ENCODE measurements around the gene NCKAP5.

The NCKAP5 gene

GRCh38 chr2:132797071-132797470 is 771.2 kb downstream of the NCKAP5 start:
- Histone ChIP-seq H3K4me3 (replicated peaks; ENCODE audit: insufficient read depth, low read length) (no peak overlapping the region), H3K27ac (replicated peaks) (no peak overlapping the region), H3K27me3 (ENCODE audit: insufficient read depth, poor library complexity, severe bottlenecking) (no peaks in the 10 kb centered on the region)
- no peak for DNase-seq (ENCODE audit: low read depth in 1 of 2, low spot score in 1 of 2)
- TF ChIP-seq CTCF (IDR thresholded peaks at IDR 0.05; ENCODE audit: insufficient read depth, low read length) (no peak), POLR2AphosphoS5 (IDR thresholded peaks at IDR 0.05; ENCODE audit: low read depth) (no peak), SPI1 (IDR thresholded peaks at IDR 0.05; ENCODE audit: borderline replicate concordance, low read depth) (no peak), GABPA (IDR thresholded peaks at IDR 0.05; ENCODE audit: low read depth) (no peak)
- TF ChIP-seq, protein P1, sequence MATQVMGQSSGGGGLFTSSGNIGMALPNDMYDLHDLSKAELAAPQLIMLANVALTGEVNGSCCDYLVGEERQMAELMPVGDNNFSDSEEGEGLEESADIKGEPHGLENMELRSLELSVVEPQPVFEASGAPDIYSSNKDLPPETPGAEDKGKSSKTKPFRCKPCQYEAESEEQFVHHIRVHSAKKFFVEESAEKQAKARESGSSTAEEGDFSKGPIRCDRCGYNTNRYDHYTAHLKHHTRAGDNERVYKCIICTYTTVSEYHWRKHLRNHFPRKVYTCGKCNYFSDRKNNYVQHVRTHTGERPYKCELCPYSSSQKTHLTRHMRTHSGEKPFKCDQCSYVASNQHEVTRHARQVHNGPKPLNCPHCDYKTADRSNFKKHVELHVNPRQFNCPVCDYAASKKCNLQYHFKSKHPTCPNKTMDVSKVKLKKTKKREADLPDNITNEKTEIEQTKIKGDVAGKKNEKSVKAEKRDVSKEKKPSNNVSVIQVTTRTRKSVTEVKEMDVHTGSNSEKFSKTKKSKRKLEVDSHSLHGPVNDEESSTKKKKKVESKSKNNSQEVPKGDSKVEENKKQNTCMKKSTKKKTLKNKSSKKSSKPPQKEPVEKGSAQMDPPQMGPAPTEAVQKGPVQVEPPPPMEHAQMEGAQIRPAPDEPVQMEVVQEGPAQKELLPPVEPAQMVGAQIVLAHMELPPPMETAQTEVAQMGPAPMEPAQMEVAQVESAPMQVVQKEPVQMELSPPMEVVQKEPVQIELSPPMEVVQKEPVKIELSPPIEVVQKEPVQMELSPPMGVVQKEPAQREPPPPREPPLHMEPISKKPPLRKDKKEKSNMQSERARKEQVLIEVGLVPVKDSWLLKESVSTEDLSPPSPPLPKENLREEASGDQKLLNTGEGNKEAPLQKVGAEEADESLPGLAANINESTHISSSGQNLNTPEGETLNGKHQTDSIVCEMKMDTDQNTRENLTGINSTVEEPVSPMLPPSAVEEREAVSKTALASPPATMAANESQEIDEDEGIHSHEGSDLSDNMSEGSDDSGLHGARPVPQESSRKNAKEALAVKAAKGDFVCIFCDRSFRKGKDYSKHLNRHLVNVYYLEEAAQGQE (IDR thresholded peaks at IDR 0.05; ENCODE audit: insufficient replicate concordance, low read depth) = no peak

DNA sequence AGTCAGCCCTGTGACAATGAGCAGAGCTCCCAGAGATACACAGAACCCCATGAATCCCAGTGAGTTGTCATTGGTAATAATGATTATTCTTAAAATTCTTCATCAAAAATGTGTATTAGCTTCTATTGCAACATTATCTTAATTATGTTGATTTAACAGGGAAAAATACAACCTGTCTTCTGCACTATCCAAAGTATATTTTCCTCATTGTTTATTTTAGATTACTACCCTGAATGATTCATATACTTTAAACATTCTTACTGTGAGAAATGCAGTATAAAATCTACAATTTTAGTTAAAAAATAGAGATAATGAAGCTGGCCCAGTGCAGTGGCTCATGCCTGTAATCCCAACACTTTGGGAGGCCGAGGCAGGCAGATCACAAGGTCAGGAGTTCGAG is 773.0 kb downstream of the NCKAP5 start:
- TF ChIP-seq CTCF (IDR thresholded peaks at IDR 0.05; ENCODE audit: insufficient read depth, low read length) (no peak), SPI1 (IDR thresholded peaks at IDR 0.05; ENCODE audit: borderline replicate concordance, low read depth) (no peak), GABPA (IDR thresholded peaks at IDR 0.05; ENCODE audit: low read depth) (no peak), POLR2AphosphoS5 (IDR thresholded peaks at IDR 0.05; ENCODE audit: low read depth) (no peak)
- TF ChIP-seq, protein P1 (IDR thresholded peaks at IDR 0.05; ENCODE audit: insufficient replicate concordance, low read depth) = no peak
- no peak overlapping the region for H3K27ac ChIP-seq (replicated peaks)
- no peak for DNase-seq (ENCODE audit: low read depth in 1 of 2, low spot score in 1 of 2)
- no peaks in the 10 kb centered on the region for H3K27me3 ChIP-seq (ENCODE audit: insufficient read depth, poor library complexity, severe bottlenecking)
- no peak overlapping the region for H3K4me3 ChIP-seq (replicated peaks; ENCODE audit: insufficient read depth, low read length)

DNA sequence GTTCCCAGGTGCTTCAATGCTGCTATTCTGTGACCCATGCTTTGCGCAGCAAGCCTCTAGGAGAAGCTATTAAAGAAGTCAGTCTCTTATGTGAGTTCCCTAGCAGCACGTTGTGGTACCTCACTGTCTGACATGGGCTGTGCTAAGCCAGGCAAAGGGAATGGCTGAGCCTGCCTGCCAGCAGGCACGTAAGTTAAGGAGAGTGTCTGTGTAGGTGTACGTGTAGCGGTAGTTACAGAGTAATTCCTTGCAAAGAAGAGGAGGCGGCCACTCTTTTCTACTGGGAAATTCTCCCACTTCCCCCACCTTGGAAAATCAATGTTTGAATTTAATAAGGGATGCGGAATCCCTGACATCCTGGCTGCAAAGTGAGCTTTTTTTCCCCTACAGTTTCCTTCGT is 774.7 kb downstream of the NCKAP5 start:
- no peak for DNase-seq (ENCODE audit: low read depth in 1 of 2, low spot score in 1 of 2)
- H3K27me3 ChIP-seq (ENCODE audit: insufficient read depth, poor library complexity, severe bottlenecking) = no peaks in the 10 kb centered on the region
- TF ChIP-seq, protein P1 (IDR thresholded peaks at IDR 0.05; ENCODE audit: insufficient replicate concordance, low read depth) = no peak
- no peak for TF ChIP-seq POLR2AphosphoS5 (IDR thresholded peaks at IDR 0.05; ENCODE audit: low read depth)
- TF ChIP-seq GABPA (IDR thresholded peaks at IDR 0.05; ENCODE audit: low read depth) = no peak
- no peak for TF ChIP-seq SPI1 (IDR thresholded peaks at IDR 0.05; ENCODE audit: borderline replicate concordance, low read depth)
- no peak for TF ChIP-seq CTCF (IDR thresholded peaks at IDR 0.05; ENCODE audit: insufficient read depth, low read length)

More for the DNA sequence above, 774.7 kb downstream of the NCKAP5 start:
- Histone ChIP-seq H3K27ac (replicated peaks) (no peak overlapping the region), H3K4me3 (replicated peaks; ENCODE audit: insufficient read depth, low read length) (no peak overlapping the region)

Data from HL-60 (cell line).